WTC11 (cell line): ENCODE data around the gene CCSER2. TPM values are rescaled to one million over a fixed set of nuclear protein-coding genes. Genes with fewer than 3 reads are reported as not detected.

Source experiments
- CREB1 ChIP-seq: sonication (generic); formaldehyde crosslinking; IDR thresholded peaks from 2 replicates; pipeline ENCODE4 v1.8.0; 2023; ENCODE audit warnings: mild to moderate bottlenecking, missing genetic modification reagents
- CREM ChIP-seq: sonication (generic); formaldehyde crosslinking; IDR thresholded peaks from 2 replicates; pipeline ENCODE4 v1.8.1; 2022; ENCODE audit warnings: mild to moderate bottlenecking, missing genetic modification reagents, moderate library complexity
- E2F1 ChIP-seq: sonication (generic); formaldehyde crosslinking; IDR thresholded peaks from 2 replicates; pipeline ENCODE4 v1.8.0; 2022; ENCODE audit warnings: mild to moderate bottlenecking, missing genetic modification reagents
- E2F4 ChIP-seq: sonication (generic); formaldehyde crosslinking; IDR thresholded peaks from 2 replicates; pipeline ENCODE4 v1.8.1; 2022; ENCODE audit warnings: low read depth, mild to moderate bottlenecking, moderate library complexity, missing genetic modification reagents, borderline replicate concordance
- E2F5 ChIP-seq: sonication (generic); formaldehyde crosslinking; IDR thresholded peaks from 2 replicates; pipeline ENCODE4 v1.8.1; 2022; ENCODE audit warnings: mild to moderate bottlenecking, moderate library complexity, missing genetic modification reagents
- ERG ChIP-seq: fragments of 250-450 bp; sonication (Bioruptor Pico); IDR thresholded peaks from 2 replicates; pipeline ENCODE4 v1.8.0; 2021; ENCODE audit warnings: mild to moderate bottlenecking
- FOXP1 ChIP-seq: sonication (generic); formaldehyde crosslinking; IDR thresholded peaks from 2 replicates; pipeline ENCODE4 v1.8.0; 2022; ENCODE audit warnings: missing genetic modification reagents, mild to moderate bottlenecking, moderate library complexity, borderline replicate concordance
- JUN ChIP-seq: sonication (generic); formaldehyde crosslinking; IDR thresholded peaks from 2 replicates; pipeline ENCODE4 v1.8.0; 2023; ENCODE audit warnings: mild to moderate bottlenecking, missing genetic modification reagents
- MXD4 ChIP-seq: fragments of 250-450 bp; sonication (Bioruptor Pico); IDR thresholded peaks from 2 replicates; pipeline ENCODE4 v1.8.0; 2021; ENCODE audit warnings: mild to moderate bottlenecking, moderate library complexity, borderline replicate concordance
- NFE2L1 ChIP-seq: sonication (generic); formaldehyde crosslinking; IDR thresholded peaks from 2 replicates; pipeline ENCODE4 v1.8.1; 2023; ENCODE audit warnings: missing genetic modification reagents
- NR1H2 ChIP-seq: sonication (generic); formaldehyde crosslinking; IDR thresholded peaks from 2 replicates; pipeline ENCODE4 v1.9.0; 2021; ENCODE audit warnings: mild to moderate bottlenecking, moderate library complexity, missing genetic modification reagents
- OVOL2 ChIP-seq: fragments of 250-450 bp; sonication (Bioruptor Pico); IDR thresholded peaks from 2 replicates; pipeline ENCODE4 v1.9.0; 2021; ENCODE audit warnings: mild to moderate bottlenecking, borderline replicate concordance
- SMAD4 ChIP-seq: sonication (generic); formaldehyde crosslinking; IDR thresholded peaks from 2 replicates; pipeline ENCODE4 v1.8.0; 2022; ENCODE audit warnings: mild to moderate bottlenecking, missing genetic modification reagents
- STAT6 ChIP-seq: sonication (generic); formaldehyde crosslinking; conservative IDR thresholded peaks from 2 replicates; pipeline ENCODE4 v1.8.1; 2023; ENCODE audit warnings: mild to moderate bottlenecking, low read depth, missing genetic modification reagents, moderate library complexity
- TCF7 ChIP-seq: sonication (generic); formaldehyde crosslinking; IDR thresholded peaks from 2 replicates; pipeline ENCODE4 v1.8.0; 2022; ENCODE audit warnings: mild to moderate bottlenecking, low read depth, missing genetic modification reagents, moderate library complexity
- TEAD4 ChIP-seq: sonication (generic); formaldehyde crosslinking; IDR thresholded peaks from 2 replicates; pipeline ENCODE4 v1.8.0; 2022; ENCODE audit warnings: mild to moderate bottlenecking, missing genetic modification reagents
- USF1 ChIP-seq: sonication (generic); formaldehyde crosslinking; IDR thresholded peaks from 2 replicates; pipeline ENCODE4 v1.8.0; 2022; ENCODE audit warnings: mild to moderate bottlenecking, missing genetic modification reagents
- USF2 ChIP-seq: sonication (generic); formaldehyde crosslinking; IDR thresholded peaks from 2 replicates; pipeline ENCODE4 v1.8.1; 2023; ENCODE audit warnings: mild to moderate bottlenecking, missing genetic modification reagents, moderate library complexity
- ZNF219 ChIP-seq: sonication (generic); formaldehyde crosslinking; IDR thresholded peaks from 2 replicates; pipeline ENCODE4 v1.8.0; 2023; ENCODE audit warnings: missing genetic modification reagents, mild to moderate bottlenecking, borderline replicate concordance
- ZNF232 ChIP-seq: sonication (generic); formaldehyde crosslinking; IDR thresholded peaks from 2 replicates; pipeline ENCODE4 v1.8.0; 2022; ENCODE audit warnings: mild to moderate bottlenecking, missing genetic modification reagents
- ZNF396 ChIP-seq: fragments of 250-450 bp; sonication (Bioruptor Pico); IDR thresholded peaks from 2 replicates; pipeline ENCODE4 v1.8.0; 2021; ENCODE audit warnings: mild to moderate bottlenecking, moderate library complexity, borderline replicate concordance
- ZNF416 ChIP-seq: fragments of 250-450 bp; sonication (Bioruptor Pico); IDR thresholded peaks from 2 replicates; pipeline ENCODE4 v1.9.0; 2021; ENCODE audit warnings: mild to moderate bottlenecking, inconsistent platforms
- ZNF512 ChIP-seq: sonication (generic); formaldehyde crosslinking; IDR thresholded peaks from 2 replicates; pipeline ENCODE4 v1.8.1; 2022; ENCODE audit warnings: missing genetic modification reagents, borderline replicate concordance
- ZNF532 ChIP-seq: fragments of 250-450 bp; sonication (Bioruptor Pico); IDR thresholded peaks from 2 replicates; pipeline ENCODE4 v1.9.0; 2021; ENCODE audit warnings: mild to moderate bottlenecking, borderline replicate concordance
- ZNF671 ChIP-seq: fragments of 250-450 bp; sonication (Bioruptor Pico); IDR thresholded peaks from 2 replicates; pipeline ENCODE4 v1.8.0; 2021; ENCODE audit warnings: mild to moderate bottlenecking
- total RNA-seq: library from RNA; stranded (reverse); gene quantifications from 3 replicates; pipeline ENCODE4 v1.2.3, GENCODE V29; 2021

CCSER2 gene
- total RNA-seq, 1 experiment from 2014 or later = 30.6 TPM

GRCh38 chr10:84291384-84291783 is 37.0 kb upstream of the CCSER2 start (continued):
- TF ChIP-seq CREM (CRISPR knock-in tag) (peak; percentile 89; the same call in 1 of the 2 replicates), FOXP1 (CRISPR knock-in tag) (peak; percentile 46; the same call in 1 of the 2 replicates), USF1 (CRISPR knock-in tag) (peak; percentile 85), ZNF512 (CRISPR knock-in tag) (peak; percentile 79; the same call in 1 of the 2 replicates), ZNF416 (no peak), STAT6 (CRISPR knock-in tag) (0 out of 2 replicates have a peak, but pooled peaks have one; percentile 51), MXD4 (peak; percentile 23; the same call in 1 of the 2 replicates), TCF7 (CRISPR knock-in tag) (peak; percentile 85; the same call in 1 of the 2 replicates), ZNF671 (CRISPR knock-in tag) (no peak), OVOL2 (CRISPR knock-in tag) (no peak), SMAD4 (CRISPR knock-in tag) (peak; percentile 96), CREB1 (CRISPR knock-in tag) (peak; percentile 95), E2F5 (CRISPR knock-in tag) (no peak), E2F1 (CRISPR knock-in tag) (peak; percentile 90; the same call in 1 of the 2 replicates), NFE2L1 (CRISPR knock-in tag) (peak; percentile 93), NR1H2 (CRISPR knock-in tag) (no peak), ZNF232 (peak; percentile 97), ERG (CRISPR knock-in tag) (peak; percentile 77; the same call in 1 of the 2 replicates), ZNF532 (CRISPR knock-in tag) (no peak), ZNF396 (CRISPR knock-in tag) (peak; percentile 93; the same call in 1 of the 2 replicates), TEAD4 (CRISPR knock-in tag) (peak; percentile 98), ZNF219 (CRISPR knock-in tag) (peak; percentile 97), E2F4 (CRISPR knock-in tag) (peak; percentile 86), USF2 (no peak), JUN (peak; percentile 98)
